K562 (cell line): ENCODE data around the gene SDS.
"Not testable (repeated sequence)": the region's sequence is repeated elsewhere in the genome, so short reads cannot be mapped to it uniquely, and the experiment has no call there.

Experiments
- ESRRA ChIP-seq: fragments of 450-650 bp; IDR thresholded peaks from 2 replicates; pipeline ENCODE4 v1.6.1; 2014; ENCODE audit warnings: low read depth, mild to moderate bottlenecking, moderate library complexity, borderline replicate concordance
- LARP7 ChIP-seq: fragments of 450-650 bp; IDR thresholded peaks from 2 replicates; pipeline ENCODE4 v1.6.1; 2016
- MTA3 ChIP-seq: fragments of 450-650 bp; formaldehyde crosslinking; IDR thresholded peaks from 2 replicates; pipeline ENCODE4 v1.6.1; 2017; ENCODE audit warnings: mild to moderate bottlenecking, borderline replicate concordance
- ZNF830 ChIP-seq: fragments of 250-450 bp; sonication (Bioruptor Pico); IDR thresholded peaks from 2 replicates; pipeline ENCODE4 v1.5.0; 2021; ENCODE audit warnings: mild to moderate bottlenecking
- TF ChIP-seq, protein P1 (sequence below): sonication (generic); formaldehyde crosslinking; IDR thresholded peaks from 2 replicates; pipeline ENCODE4 v1.8.0; 2022; ENCODE audit warnings: missing genetic modification reagents, mild to moderate bottlenecking, borderline replicate concordance
- TF ChIP-seq, protein P2 (sequence below), 3 experiments: IDR thresholded peaks in 2 of 3; conservative IDR thresholded peaks in 1 of 3; 2 replicates each; pipeline ENCODE4 v1.5.1; 2011 to 2012; ENCODE audit warnings: low read length in 3 of 3, mild to moderate bottlenecking in 3 of 3, control low read depth in 2 of 3, improper control_type of control experiment in 1 of 3, inconsistent platforms in 1 of 3, low read depth in 1 of 3, mixed read lengths in 1 of 3, moderate library complexity in 1 of 3; ENCODE audit not compliant: insufficient read depth in 2 of 3

DNA sequence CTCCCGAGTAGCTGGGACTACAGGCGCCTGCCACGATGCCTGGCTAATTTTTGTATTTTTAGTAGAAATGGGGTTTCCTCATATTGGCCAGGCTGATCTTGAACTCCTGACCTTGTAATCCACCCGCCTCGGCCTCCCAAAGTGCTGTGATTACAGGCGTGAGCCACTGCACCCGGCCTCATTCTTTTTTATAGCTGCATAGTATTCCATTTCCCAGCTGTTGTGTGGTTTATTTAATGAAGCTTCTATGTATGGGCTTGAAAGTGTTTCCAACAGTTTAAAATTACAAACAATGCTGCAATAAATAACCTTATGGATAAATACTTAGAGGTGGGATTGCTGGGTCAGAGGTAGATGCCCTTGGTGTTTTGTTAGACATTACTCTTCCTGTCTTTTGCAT is 49.5 kb downstream of the SDS start:
- TF ChIP-seq MTA3; ZNF830 (CRISPR knock-in tag); LARP7; ESRRA: not testable (repeated sequence)
- TF ChIP-seq, protein P1, sequence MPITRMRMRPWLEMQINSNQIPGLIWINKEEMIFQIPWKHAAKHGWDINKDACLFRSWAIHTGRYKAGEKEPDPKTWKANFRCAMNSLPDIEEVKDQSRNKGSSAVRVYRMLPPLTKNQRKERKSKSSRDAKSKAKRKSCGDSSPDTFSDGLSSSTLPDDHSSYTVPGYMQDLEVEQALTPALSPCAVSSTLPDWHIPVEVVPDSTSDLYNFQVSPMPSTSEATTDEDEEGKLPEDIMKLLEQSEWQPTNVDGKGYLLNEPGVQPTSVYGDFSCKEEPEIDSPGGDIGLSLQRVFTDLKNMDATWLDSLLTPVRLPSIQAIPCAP (CRISPR knock-in tag), result not testable (repeated sequence)
- TF ChIP-seq, protein P2, sequence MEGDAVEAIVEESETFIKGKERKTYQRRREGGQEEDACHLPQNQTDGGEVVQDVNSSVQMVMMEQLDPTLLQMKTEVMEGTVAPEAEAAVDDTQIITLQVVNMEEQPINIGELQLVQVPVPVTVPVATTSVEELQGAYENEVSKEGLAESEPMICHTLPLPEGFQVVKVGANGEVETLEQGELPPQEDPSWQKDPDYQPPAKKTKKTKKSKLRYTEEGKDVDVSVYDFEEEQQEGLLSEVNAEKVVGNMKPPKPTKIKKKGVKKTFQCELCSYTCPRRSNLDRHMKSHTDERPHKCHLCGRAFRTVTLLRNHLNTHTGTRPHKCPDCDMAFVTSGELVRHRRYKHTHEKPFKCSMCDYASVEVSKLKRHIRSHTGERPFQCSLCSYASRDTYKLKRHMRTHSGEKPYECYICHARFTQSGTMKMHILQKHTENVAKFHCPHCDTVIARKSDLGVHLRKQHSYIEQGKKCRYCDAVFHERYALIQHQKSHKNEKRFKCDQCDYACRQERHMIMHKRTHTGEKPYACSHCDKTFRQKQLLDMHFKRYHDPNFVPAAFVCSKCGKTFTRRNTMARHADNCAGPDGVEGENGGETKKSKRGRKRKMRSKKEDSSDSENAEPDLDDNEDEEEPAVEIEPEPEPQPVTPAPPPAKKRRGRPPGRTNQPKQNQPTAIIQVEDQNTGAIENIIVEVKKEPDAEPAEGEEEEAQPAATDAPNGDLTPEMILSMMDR (IDR thresholded peaks at IDR 0.05 in 2 of 3, conservative IDR thresholded peaks at IDR 0.05 in 1 of 3; ENCODE audit: insufficient read depth in 2 of 3, low read depth in 1 of 3, low read length in 3 of 3), result not testable (repeated sequence)
